ENCODE measurements around the gene GRIN2A. TPM values are rescaled to one million over a fixed set of nuclear protein-coding genes. Genes with fewer than 3 reads are reported as not detected.

The GRIN2A gene
- total and polyA plus RNA-seq, 2 experiments from 2014 or later: 0.05 to 1.6 TPM

- H3K27me3 ChIP-seq: no peaks in the 10 kb centered on the region
- no peaks in the 10 kb centered on the region for H3K79me2 ChIP-seq
- H3K4me2 ChIP-seq: no peak overlapping the region
- no peaks in the 10 kb centered on the region for H3K9me2 ChIP-seq (replicated peaks; ENCODE audit: insufficient read depth)
- DNase-seq (ENCODE audit: low spot score): no peak
- no peak overlapping the region for H3K27ac ChIP-seq
- H3K9me3 ChIP-seq (ENCODE audit: low read depth): no peaks in the 10 kb centered on the region
- WGBS (ENCODE audit: low lambda C conversion rate, missing lambda C conversion rate): 86% methylated on average over 4 of the region's 4 CpGs
- H3K4me3 ChIP-seq: no peak overlapping the region
- H3K4me1 ChIP-seq (ENCODE audit: insufficient read depth): no peaks in the 10 kb centered on the region
- TF ChIP-seq EZH2 (IDR thresholded peaks at IDR 0.05; ENCODE audit: borderline replicate concordance) (no peak), EZH2phosphoT487 (IDR thresholded peaks at IDR 0.05; ENCODE audit: low read depth, severe bottlenecking, unreplicated experiment) (no peak)
- TF ChIP-seq, protein P1, sequence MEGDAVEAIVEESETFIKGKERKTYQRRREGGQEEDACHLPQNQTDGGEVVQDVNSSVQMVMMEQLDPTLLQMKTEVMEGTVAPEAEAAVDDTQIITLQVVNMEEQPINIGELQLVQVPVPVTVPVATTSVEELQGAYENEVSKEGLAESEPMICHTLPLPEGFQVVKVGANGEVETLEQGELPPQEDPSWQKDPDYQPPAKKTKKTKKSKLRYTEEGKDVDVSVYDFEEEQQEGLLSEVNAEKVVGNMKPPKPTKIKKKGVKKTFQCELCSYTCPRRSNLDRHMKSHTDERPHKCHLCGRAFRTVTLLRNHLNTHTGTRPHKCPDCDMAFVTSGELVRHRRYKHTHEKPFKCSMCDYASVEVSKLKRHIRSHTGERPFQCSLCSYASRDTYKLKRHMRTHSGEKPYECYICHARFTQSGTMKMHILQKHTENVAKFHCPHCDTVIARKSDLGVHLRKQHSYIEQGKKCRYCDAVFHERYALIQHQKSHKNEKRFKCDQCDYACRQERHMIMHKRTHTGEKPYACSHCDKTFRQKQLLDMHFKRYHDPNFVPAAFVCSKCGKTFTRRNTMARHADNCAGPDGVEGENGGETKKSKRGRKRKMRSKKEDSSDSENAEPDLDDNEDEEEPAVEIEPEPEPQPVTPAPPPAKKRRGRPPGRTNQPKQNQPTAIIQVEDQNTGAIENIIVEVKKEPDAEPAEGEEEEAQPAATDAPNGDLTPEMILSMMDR (IDR thresholded peaks at IDR 0.05; ENCODE audit: poor library complexity): no peak
- H2AFZ ChIP-seq: no peak overlapping the region
- no peaks in the 10 kb centered on the region for H3K36me3 ChIP-seq (replicated peaks; ENCODE audit: insufficient read depth, low read depth)
- no peaks in the 10 kb centered on the region for H4K20me1 ChIP-seq (ENCODE audit: insufficient read depth, poor library complexity, severe bottlenecking)
These were observed 31.3 kb downstream of the GRIN2A start for GRCh38 chr16:10150906-10151305.

- WGBS (ENCODE audit: low lambda C conversion rate, missing lambda C conversion rate): 87% methylated on average over 4 of the region's 4 CpGs
- TF ChIP-seq EZH2 (IDR thresholded peaks at IDR 0.05; ENCODE audit: borderline replicate concordance) (no peak), EZH2phosphoT487 (IDR thresholded peaks at IDR 0.05; ENCODE audit: low read depth, severe bottlenecking, unreplicated experiment) (no peak)
- TF ChIP-seq, protein P1 (IDR thresholded peaks at IDR 0.05; ENCODE audit: poor library complexity): no peak
These were observed 36.6 kb downstream of the GRIN2A start for GRCh38 chr16:10145542-10146035.

GRCh38 chr16:10141671-10142070, 40.6 kb downstream of the GRIN2A start:
- no peaks in the 10 kb centered on the region for H3K9me3 ChIP-seq (ENCODE audit: low read depth)
- H3K4me1 ChIP-seq (ENCODE audit: insufficient read depth): no peaks in the 10 kb centered on the region
- H3K4me3 ChIP-seq: no peak overlapping the region
- DNase-seq (ENCODE audit: low spot score): peak; percentile 47
- H3K9me2 ChIP-seq (replicated peaks; ENCODE audit: insufficient read depth): no peaks in the 10 kb centered on the region
- no peak overlapping the region for H2AFZ ChIP-seq
- H3K27me3 ChIP-seq: no peaks in the 10 kb centered on the region
- peak overlapping the region; percentile 66 for H3K27ac ChIP-seq
- no peaks in the 10 kb centered on the region for H3K36me3 ChIP-seq (replicated peaks; ENCODE audit: insufficient read depth, low read depth)
- no peaks in the 10 kb centered on the region for H4K20me1 ChIP-seq (ENCODE audit: insufficient read depth, poor library complexity, severe bottlenecking)
- no peaks in the 10 kb centered on the region for H3K79me2 ChIP-seq
- TF ChIP-seq EZH2phosphoT487 (IDR thresholded peaks at IDR 0.05; ENCODE audit: low read depth, severe bottlenecking, unreplicated experiment): no peak
- TF ChIP-seq, protein P1 (IDR thresholded peaks at IDR 0.05; ENCODE audit: poor library complexity): no peak
- TF ChIP-seq EZH2 (IDR thresholded peaks at IDR 0.05; ENCODE audit: borderline replicate concordance): no peak
- H3K4me2 ChIP-seq: no peak overlapping the region

More at GRCh38 chr16:10145542-10146035, 36.6 kb downstream of the GRIN2A start:
- H3K4me1 ChIP-seq (ENCODE audit: insufficient read depth): no peaks in the 10 kb centered on the region
- DNase-seq (ENCODE audit: low spot score): no peak
- no peak overlapping the region for H3K27ac ChIP-seq
- H3K4me2 ChIP-seq: no peak overlapping the region
- no peaks in the 10 kb centered on the region for H3K36me3 ChIP-seq (replicated peaks; ENCODE audit: insufficient read depth, low read depth)
- H4K20me1 ChIP-seq (ENCODE audit: insufficient read depth, poor library complexity, severe bottlenecking): no peaks in the 10 kb centered on the region
- no peaks in the 10 kb centered on the region for H3K9me2 ChIP-seq (replicated peaks; ENCODE audit: insufficient read depth)
- H3K27me3 ChIP-seq: no peaks in the 10 kb centered on the region
- H3K9me3 ChIP-seq (ENCODE audit: low read depth): no peaks in the 10 kb centered on the region
- no peak overlapping the region for H3K4me3 ChIP-seq
- no peaks in the 10 kb centered on the region for H3K79me2 ChIP-seq
- no peak overlapping the region for H2AFZ ChIP-seq

DNA sequence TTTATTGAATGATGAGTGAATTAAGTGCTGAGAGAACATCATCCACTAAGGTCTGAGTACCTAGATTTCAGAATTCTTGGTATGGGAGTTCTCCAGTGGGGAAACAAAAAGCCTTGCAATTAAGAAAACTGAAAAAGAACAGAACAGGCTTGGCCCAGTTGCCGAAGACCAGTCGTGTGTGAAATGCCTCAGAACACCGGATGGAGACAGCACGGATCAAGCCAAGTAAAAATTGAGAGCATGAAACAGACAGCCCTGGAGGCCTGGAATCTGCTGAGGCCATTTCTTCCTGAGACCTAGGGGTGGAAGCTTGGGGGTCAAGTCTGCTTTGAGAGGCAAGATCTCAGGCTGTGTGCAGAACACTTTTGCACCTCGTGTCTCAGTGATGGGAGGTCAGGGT, 43.3 kb downstream of the GRIN2A start:
- Histone ChIP-seq H3K36me3 (replicated peaks; ENCODE audit: insufficient read depth, low read depth) (no peaks in the 10 kb centered on the region), H4K20me1 (ENCODE audit: insufficient read depth, poor library complexity, severe bottlenecking) (no peaks in the 10 kb centered on the region), H3K9me3 (ENCODE audit: low read depth) (no peaks in the 10 kb centered on the region), H3K9me2 (replicated peaks; ENCODE audit: insufficient read depth) (no peaks in the 10 kb centered on the region), H3K79me2 (no peaks in the 10 kb centered on the region), H3K27me3 (no peaks in the 10 kb centered on the region), H3K4me2 (no peak overlapping the region), H3K4me1 (ENCODE audit: insufficient read depth) (no peaks in the 10 kb centered on the region), H2AFZ (no peak overlapping the region), H3K4me3 (no peak overlapping the region), H3K27ac (no peak overlapping the region)
- DNase-seq (ENCODE audit: low spot score): no peak
- 63% methylated on average over 5 of the region's 5 CpGs for WGBS (ENCODE audit: low lambda C conversion rate, missing lambda C conversion rate)
- TF ChIP-seq EZH2 (IDR thresholded peaks at IDR 0.05; ENCODE audit: borderline replicate concordance): no peak
- no peak for TF ChIP-seq EZH2phosphoT487 (IDR thresholded peaks at IDR 0.05; ENCODE audit: low read depth, severe bottlenecking, unreplicated experiment)
- TF ChIP-seq, protein P1 (IDR thresholded peaks at IDR 0.05; ENCODE audit: poor library complexity): no peak

Measured in hepatocyte (in vitro differentiated cells).